Osteoblast (primary cell): Measurements from ENCODE around the gene WDR4. TPM values are rescaled to one million over a fixed set of nuclear protein-coding genes. Genes with fewer than 3 reads are reported as not detected.
A peak's percentile ranks its signal among the peaks of the same experiment; 100 is the strongest.

ENCODE experiments used
- DNase-seq: peaks from one replicate; pipeline ENCODE4 v3.0.0; 2011; ENCODE audit warnings: low spot score, mixed read lengths; ENCODE audit not compliant: insufficient read length; ENCODE audit errors: missing footprints
- H2AFZ ChIP-seq: 2 replicates; pipeline ENCODE4 v1.6.0; 2011; ENCODE audit warnings: mild to moderate bottlenecking, low read length
- H3K27ac ChIP-seq: 2 replicates; pipeline ENCODE4 v1.5.1; 2011; ENCODE audit warnings: mild to moderate bottlenecking, low read depth, low read length, moderate library complexity
- H3K27me3 ChIP-seq: 2 replicates; pipeline ENCODE4 v1.6.0; 2012; ENCODE audit warnings: mild to moderate bottlenecking, control low read depth, inconsistent platforms, low read length, moderate library complexity; ENCODE audit not compliant: insufficient read depth
- H3K36me3 ChIP-seq: 2 replicates; pipeline ENCODE4 v1.5.1; 2011; ENCODE audit warnings: mild to moderate bottlenecking, low read length, control low read depth, moderate library complexity; ENCODE audit not compliant: insufficient read depth
- H3K4me1 ChIP-seq: 2 replicates; pipeline ENCODE4 v1.5.1; 2011; ENCODE audit warnings: mild to moderate bottlenecking, low read length, control low read depth, moderate library complexity; ENCODE audit not compliant: insufficient read depth
- H3K4me2 ChIP-seq: 2 replicates; pipeline ENCODE4 v1.6.0; 2011; ENCODE audit warnings: mild to moderate bottlenecking, low read length; ENCODE audit not compliant: insufficient read depth
- H3K4me3 ChIP-seq: fragments of 200-600 bp; sonication (generic); 3 replicates; pipeline ENCODE4 v1.5.1; 2012; ENCODE audit warnings: mild to moderate bottlenecking, low read length, inconsistent platforms; ENCODE audit not compliant: insufficient read depth
- H3K79me2 ChIP-seq: 2 replicates; pipeline ENCODE4 v1.6.0; 2012; ENCODE audit warnings: mild to moderate bottlenecking, low read length, control low read depth, inconsistent platforms; ENCODE audit not compliant: insufficient read depth
- H3K9me3 ChIP-seq: 2 replicates; pipeline ENCODE4 v1.5.1; 2011; ENCODE audit warnings: low read depth, low read length, control low read depth
- H4K20me1 ChIP-seq: 2 replicates; pipeline ENCODE4 v1.6.0; 2012; ENCODE audit warnings: mild to moderate bottlenecking, low read length, control low read depth; ENCODE audit not compliant: insufficient read depth
- total RNA-seq: library from RNA; depleted of rRNA; stranded (reverse); fragments of >200 nt; gene quantifications from 2 replicates; pipeline ENCODE4 v1.2.3, GENCODE V29; 2012
- TF ChIP-seq, protein P1 (sequence below): IDR thresholded peaks from 2 replicates; pipeline ENCODE4 v1.5.1; 2011; ENCODE audit warnings: mild to moderate bottlenecking, low read depth, low read length, moderate library complexity; ENCODE audit errors: extremely low read depth

The WDR4 gene
- total RNA-seq, 1 donor = 10.1 TPM

DNA sequence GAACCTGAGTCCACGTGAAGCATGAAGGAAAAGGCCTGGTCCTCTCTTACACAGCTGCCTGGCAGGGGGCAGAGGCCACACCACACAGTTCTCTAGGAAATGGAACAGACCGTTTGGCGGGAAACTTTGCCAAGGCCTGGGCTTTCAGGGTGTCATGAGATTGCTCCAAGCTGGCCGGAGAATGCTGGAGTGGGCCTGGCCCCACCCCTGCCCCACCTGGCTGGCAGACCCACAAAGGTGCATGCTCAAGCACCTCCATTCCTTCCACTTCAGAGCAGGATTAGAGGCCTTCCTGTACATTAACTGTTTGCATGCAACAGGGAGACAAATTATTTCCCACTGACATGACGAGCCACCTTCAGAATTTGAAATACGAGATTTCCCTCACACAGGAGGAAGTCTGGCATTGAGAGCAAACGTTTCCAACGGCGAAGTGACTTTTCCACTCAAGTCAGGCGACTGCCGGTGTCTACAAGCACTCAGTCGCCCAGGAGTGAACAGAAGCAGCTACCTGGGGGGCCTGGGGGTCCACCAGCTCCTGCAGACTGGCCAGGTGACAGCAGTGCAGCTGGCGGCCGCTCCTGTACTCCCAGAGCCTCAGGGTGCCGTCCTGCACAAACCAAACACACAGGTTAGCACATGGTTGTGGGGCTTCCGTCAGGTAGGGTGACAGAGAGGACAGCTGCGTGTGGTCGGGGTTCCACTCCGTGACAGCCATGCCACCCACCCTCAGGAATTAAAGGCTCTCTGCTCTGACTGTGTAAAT, 24.0 kb downstream of the WDR4 start:
- Histone ChIP-seq H3K79me2 (peaks cover 12% of the 10 kb centered on the region), H3K4me3 (no peak overlapping the region), H4K20me1 (peaks cover 15% of the 10 kb centered on the region), H2AFZ (no peak overlapping the region), H3K27ac (no peak overlapping the region), H3K27me3 (no peaks in the 10 kb centered on the region), H3K4me2 (no peak overlapping the region), H3K9me3 (no peaks in the 10 kb centered on the region), H3K4me1 (no peaks in the 10 kb centered on the region), H3K36me3 (peaks cover 66% of the 10 kb centered on the region)
- TF ChIP-seq, protein P1, sequence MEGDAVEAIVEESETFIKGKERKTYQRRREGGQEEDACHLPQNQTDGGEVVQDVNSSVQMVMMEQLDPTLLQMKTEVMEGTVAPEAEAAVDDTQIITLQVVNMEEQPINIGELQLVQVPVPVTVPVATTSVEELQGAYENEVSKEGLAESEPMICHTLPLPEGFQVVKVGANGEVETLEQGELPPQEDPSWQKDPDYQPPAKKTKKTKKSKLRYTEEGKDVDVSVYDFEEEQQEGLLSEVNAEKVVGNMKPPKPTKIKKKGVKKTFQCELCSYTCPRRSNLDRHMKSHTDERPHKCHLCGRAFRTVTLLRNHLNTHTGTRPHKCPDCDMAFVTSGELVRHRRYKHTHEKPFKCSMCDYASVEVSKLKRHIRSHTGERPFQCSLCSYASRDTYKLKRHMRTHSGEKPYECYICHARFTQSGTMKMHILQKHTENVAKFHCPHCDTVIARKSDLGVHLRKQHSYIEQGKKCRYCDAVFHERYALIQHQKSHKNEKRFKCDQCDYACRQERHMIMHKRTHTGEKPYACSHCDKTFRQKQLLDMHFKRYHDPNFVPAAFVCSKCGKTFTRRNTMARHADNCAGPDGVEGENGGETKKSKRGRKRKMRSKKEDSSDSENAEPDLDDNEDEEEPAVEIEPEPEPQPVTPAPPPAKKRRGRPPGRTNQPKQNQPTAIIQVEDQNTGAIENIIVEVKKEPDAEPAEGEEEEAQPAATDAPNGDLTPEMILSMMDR = no peak
- peak; percentile 58 for DNase-seq

DNA sequence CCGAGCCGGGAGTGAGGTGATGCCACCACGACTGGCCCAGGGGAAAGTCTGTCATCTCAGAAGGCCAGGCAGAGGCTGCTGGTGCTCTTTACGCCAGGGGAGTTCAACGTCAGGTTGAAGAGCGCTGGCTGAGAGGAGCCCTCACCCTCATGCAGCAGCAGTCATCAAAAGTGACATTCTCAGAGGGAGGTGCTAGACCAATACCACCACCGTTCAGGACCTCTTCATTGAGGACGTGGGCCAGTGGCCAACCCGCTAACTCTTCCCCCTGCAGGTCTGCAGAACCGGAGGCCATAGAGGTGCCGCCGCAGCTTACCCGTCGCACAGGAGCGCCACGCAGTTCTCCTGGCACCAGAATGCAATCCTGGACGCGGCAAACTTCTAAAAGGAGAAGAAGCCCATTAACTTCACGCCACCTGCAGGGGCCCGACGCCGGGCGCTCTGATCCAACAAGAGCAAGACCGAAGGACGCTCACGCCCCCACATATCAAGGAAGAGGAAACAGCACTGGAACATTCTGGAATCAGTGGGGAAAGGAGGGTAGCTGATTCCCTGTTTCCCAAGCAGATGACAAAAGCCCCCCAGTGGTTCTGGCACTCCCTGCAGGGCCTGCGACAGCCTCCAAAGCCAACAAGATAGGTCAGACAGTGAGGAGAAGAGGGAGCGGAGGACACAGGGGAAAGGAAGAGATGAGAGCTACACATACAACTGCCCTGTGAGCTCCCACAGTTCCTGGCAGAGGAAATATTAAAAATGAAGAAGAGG, 24.9 kb downstream of the WDR4 start:
- Histone ChIP-seq H3K9me3 (no peaks in the 10 kb centered on the region), H2AFZ (no peak overlapping the region), H3K36me3 (peaks cover 68% of the 10 kb centered on the region), H3K4me3 (no peak overlapping the region), H3K27ac (no peak overlapping the region), H4K20me1 (peaks cover 11% of the 10 kb centered on the region), H3K4me1 (no peaks in the 10 kb centered on the region), H3K27me3 (no peaks in the 10 kb centered on the region), H3K4me2 (no peak overlapping the region), H3K79me2 (peaks cover 12% of the 10 kb centered on the region)
- TF ChIP-seq, protein P1 = no peak
- DNase-seq = peak; percentile 67

DNA sequence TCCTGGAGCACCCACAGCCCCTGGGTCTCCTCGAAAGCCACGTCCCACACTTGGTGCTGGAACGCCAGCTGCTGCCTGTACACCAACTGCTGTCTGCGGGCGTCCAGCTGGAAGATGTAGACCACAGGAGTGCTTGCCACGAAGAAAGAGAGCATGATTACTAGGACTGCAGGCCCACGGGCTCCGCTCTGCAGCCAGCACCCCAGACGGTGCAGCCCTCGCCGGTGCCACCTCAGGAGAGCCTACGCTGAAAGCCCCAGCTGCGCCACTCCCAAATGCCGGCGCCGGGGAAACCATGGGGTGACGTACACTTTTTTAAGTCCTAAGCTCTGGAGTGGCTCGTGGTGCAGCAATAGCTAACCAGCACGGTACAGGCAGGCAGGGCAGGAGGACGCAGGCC, 25.7 kb downstream of the WDR4 start:
- Histone ChIP-seq H3K4me3 (no peak overlapping the region), H3K36me3 (peaks cover 65% of the 10 kb centered on the region), H3K27me3 (no peaks in the 10 kb centered on the region), H4K20me1 (peaks cover 8% of the 10 kb centered on the region), H3K27ac (no peak overlapping the region), H3K9me3 (no peaks in the 10 kb centered on the region), H2AFZ (no peak overlapping the region), H3K4me2 (no peak overlapping the region), H3K79me2 (peaks cover 10% of the 10 kb centered on the region), H3K4me1 (no peaks in the 10 kb centered on the region)
- TF ChIP-seq, protein P1 = no peak
- peak; percentile 14 for DNase-seq
